K562 (cell line): ENCODE measurements around the gene ANKRD13A. TPM values are rescaled to one million over a fixed set of nuclear protein-coding genes. Genes with fewer than 3 reads are reported as not detected.

Experiments
- CBX1 ChIP-seq: sonication (generic); IDR thresholded peaks from 2 replicates; pipeline ENCODE4 v1.6.1; 2016; ENCODE audit warnings: antibody characterized with exemption, low read depth, mild to moderate bottlenecking
- ELF2 ChIP-seq: fragments of 250-450 bp; sonication (Bioruptor Pico); IDR thresholded peaks from 2 replicates; pipeline ENCODE4 v1.5.0; 2021; ENCODE audit warnings: mild to moderate bottlenecking
- EZH2 ChIP-seq: IDR thresholded peaks from 2 replicates; pipeline ENCODE4 v1.6.1; 2012; ENCODE audit warnings: low read depth, mild to moderate bottlenecking, inconsistent platforms, low read length, borderline replicate concordance
- NFIC ChIP-seq: fragments of 450-650 bp; IDR thresholded peaks from 2 replicates; pipeline ENCODE4 v1.6.1; 2017; ENCODE audit warnings: mild to moderate bottlenecking, inconsistent platforms
- NR1H2 ChIP-seq: sonication (generic); formaldehyde crosslinking; IDR thresholded peaks from 2 replicates; pipeline ENCODE4 v1.4.0; 2020; ENCODE audit warnings: mild to moderate bottlenecking, missing genetic modification reagents
- NR2C1 ChIP-seq, 2 experiments: fragments of 450-650 bp; IDR thresholded peaks; 2 replicates each; pipeline ENCODE4 v1.6.1; 2017; ENCODE audit warnings: mild to moderate bottlenecking in 2 of 2, antibody characterized with exemption in 1 of 2, inconsistent platforms in 1 of 2, missing compliant biosample characterization in 1 of 2, missing genetic modification characterization in 1 of 2
- RFX7 ChIP-seq: fragments of 250-450 bp; sonication (Bioruptor Pico); IDR thresholded peaks from 2 replicates; pipeline ENCODE4 v1.5.1; 2021; ENCODE audit warnings: mild to moderate bottlenecking
- THRA ChIP-seq: fragments of 450-650 bp; IDR thresholded peaks from 2 replicates; pipeline ENCODE4 v1.6.1; 2017; ENCODE audit warnings: mild to moderate bottlenecking, moderate library complexity
- U2AF1 ChIP-seq: fragments of 200-400 bp; formaldehyde crosslinking; optimal IDR thresholded peaks from 2 replicates; pipeline ENCODE3; 2017; ENCODE audit warnings: mild to moderate bottlenecking, low read depth, low read length, moderate library complexity
- ZBTB40 ChIP-seq, 2 experiments: fragments of 450-650 bp in 1 of 2; sonication (generic) in 1 of 2; formaldehyde crosslinking in 1 of 2; IDR thresholded peaks; 2 replicates each; pipeline versions ENCODE4 v1.7.1 to v1.9.0; 2016 to 2022; ENCODE audit warnings: inconsistent platforms in 1 of 2, mild to moderate bottlenecking in 1 of 2, missing genetic modification reagents in 1 of 2
- ZNF175 ChIP-seq: fragments of 200-800 bp; sonication (Bioruptor generic); IDR thresholded peaks from 2 replicates; pipeline ENCODE4 v1.6.1; 2016; ENCODE audit warnings: low read depth, mild to moderate bottlenecking, missing genetic modification characterization, missing compliant biosample characterization
- ZNF655 ChIP-seq: fragments of 250-450 bp; sonication (Bioruptor Pico); IDR thresholded peaks from 2 replicates; pipeline ENCODE4 v1.5.0; 2021
- polyA plus RNA-seq, 8 experiments: library from polyadenylated mRNA; depleted of rRNA in 4 of 8; stranded (reverse) in 5 of 8; unstranded in 3 of 8; fragments of >200 nt; fragmentation: Nextera tagmentation in 2 of 8; fragmentation: Illumina TruSeq in 1 of 8; extraction: Ambion mirVana in 2 of 8; extraction: Trizol in 1 of 8; gene quantifications; 2 replicates each; pipeline versions ENCODE4 v1.2.1 to v1.2.3, GENCODE V29; 2011 to 2014; ENCODE audit warnings: inconsistent platforms in 1 of 8, missing spikeins in 1 of 8
- total RNA-seq, 7 experiments: library from RNA; depleted of rRNA in 6 of 7; stranded (reverse); fragments of >200 nt in 6 of 7; fragmentation: Illumina TruSeq in 2 of 7; extraction: Trizol in 2 of 7; gene quantifications; 2 replicates each; pipeline versions ENCODE4 v1.2.1 to v1.2.3, GENCODE V29; 2011 to 2021; ENCODE audit warnings: low replicate concordance in 1 of 7
- TF ChIP-seq, protein P1 (sequence below), 2 experiments: fragments of 450-650 bp in 1 of 2; sonication (generic) in 1 of 2; formaldehyde crosslinking in 1 of 2; IDR thresholded peaks in 1 of 2; conservative IDR thresholded peaks in 1 of 2; 2 replicates each; pipeline versions ENCODE4 v1.6.1 to v1.8.1; 2016 to 2023; ENCODE audit warnings: mild to moderate bottlenecking in 2 of 2, moderate library complexity in 2 of 2, inconsistent platforms in 1 of 2, missing genetic modification reagents in 1 of 2

The ANKRD13A gene
- total and polyA plus RNA-seq, 9 of the 15 experiments (the other 6 are each of a cell fraction or from before 2014, with no cell fraction given), result 5.0 to 55.0 (median 41.5) TPM

GRCh38 chr12:109998904-109999648 lies at the start of gene ANKRD13A (continued):
- TF ChIP-seq ZBTB40 (IDR thresholded peaks at IDR 0.05), result peak; percentile 59; the same call in 1 of the 2 replicates
- no peak for TF ChIP-seq ZBTB40 (CRISPR knock-in tag; IDR thresholded peaks at IDR 0.05)
- TF ChIP-seq NR1H2 (CRISPR knock-in tag), result 0 out of 2 replicates have a peak, but pooled peaks have one; percentile 12
- peak; percentile 75 for TF ChIP-seq ELF2
- no peak for TF ChIP-seq ZNF655 (CRISPR knock-in tag)
- 0 out of 2 replicates have a peak, but pooled peaks have one; percentile 5 for TF ChIP-seq NFIC
- TF ChIP-seq, protein P1, sequence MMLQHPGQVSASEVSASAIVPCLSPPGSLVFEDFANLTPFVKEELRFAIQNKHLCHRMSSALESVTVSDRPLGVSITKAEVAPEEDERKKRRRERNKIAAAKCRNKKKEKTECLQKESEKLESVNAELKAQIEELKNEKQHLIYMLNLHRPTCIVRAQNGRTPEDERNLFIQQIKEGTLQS (IDR thresholded peaks at IDR 0.05), result peak; percentile 65; the same call in 1 of the 2 replicates
- TF ChIP-seq, protein P1 (CRISPR knock-in tag; conservative IDR thresholded peaks at IDR 0.05), result 0 out of 2 replicates have a peak, but pooled peaks have one; percentile 18
- 0 out of 2 replicates have a peak, but pooled peaks have one; percentile 36 for TF ChIP-seq ZNF175
- TF ChIP-seq EZH2, result no peak
- TF ChIP-seq U2AF1, result no peak
- TF ChIP-seq RFX7 (CRISPR knock-in tag), result no peak
- TF ChIP-seq NR2C1 (IDR thresholded peaks at IDR 0.05), result peak; percentile 81
- TF ChIP-seq NR2C1 (tag; IDR thresholded peaks at IDR 0.05), result peak; percentile 83
- TF ChIP-seq THRA, result no peak
- TF ChIP-seq CBX1, result no peak
